GM21786 (cell line): ENCODE results near the gene FIGN.

Experiments
- ATAC-seq: cut with Tn5 transposase; IDR thresholded peaks from one replicate; pipeline ENCODE4 v1.9.1; 2021; ENCODE audit not compliant: unreplicated experiment

The FIGN gene

DNA sequence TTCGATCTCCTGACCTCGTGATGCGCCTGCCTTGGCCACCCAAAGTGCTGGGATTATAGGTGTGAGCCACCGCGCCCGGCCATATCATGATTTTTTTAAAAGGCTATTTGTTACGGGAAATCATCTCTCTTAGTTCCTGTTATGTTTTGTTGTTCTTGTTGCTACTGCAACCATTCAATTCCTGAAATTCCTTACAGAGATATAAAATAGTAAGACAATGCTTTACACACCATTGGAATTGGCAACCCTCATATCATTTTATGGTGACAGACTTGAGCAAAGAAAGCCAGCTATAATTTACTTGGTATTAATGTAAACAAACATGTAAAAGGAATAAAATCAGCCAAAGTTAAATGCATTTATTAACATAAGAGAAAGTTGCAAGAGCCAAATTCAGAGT is 163.0 kb downstream of the FIGN start:
- no peak for ATAC-seq

GRCh38 chr2:163571423-163572102 is 164.2 kb downstream of the FIGN start:
- no peak for ATAC-seq

DNA sequence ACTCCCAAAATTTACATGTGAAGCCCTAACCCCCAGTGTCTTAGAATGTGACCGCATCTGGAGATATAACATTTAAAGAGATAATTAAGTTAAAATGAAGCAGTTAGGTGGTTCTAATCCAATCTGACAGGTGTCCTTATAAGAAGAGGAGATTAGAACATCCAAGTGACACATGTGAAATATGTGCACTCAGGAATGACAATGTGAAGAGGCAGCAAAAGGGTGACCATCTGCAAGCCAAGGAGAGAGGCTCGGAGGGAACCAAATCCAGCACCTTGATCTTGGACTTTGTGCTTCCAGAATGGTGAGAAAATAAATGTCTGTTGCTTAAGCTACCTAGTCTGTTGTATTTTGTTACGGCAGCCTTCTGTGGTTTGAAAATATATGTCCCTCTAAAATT is 165.4 kb downstream of the FIGN start:
- ATAC-seq, result no peak

- ATAC-seq, result no peak
Observed at GRCh38 chr2:163565192-163565591, 170.6 kb downstream of the FIGN start.

- ATAC-seq, result no peak
Observed at GRCh38 chr2:163564236-163564635, 171.6 kb downstream of the FIGN start.

DNA sequence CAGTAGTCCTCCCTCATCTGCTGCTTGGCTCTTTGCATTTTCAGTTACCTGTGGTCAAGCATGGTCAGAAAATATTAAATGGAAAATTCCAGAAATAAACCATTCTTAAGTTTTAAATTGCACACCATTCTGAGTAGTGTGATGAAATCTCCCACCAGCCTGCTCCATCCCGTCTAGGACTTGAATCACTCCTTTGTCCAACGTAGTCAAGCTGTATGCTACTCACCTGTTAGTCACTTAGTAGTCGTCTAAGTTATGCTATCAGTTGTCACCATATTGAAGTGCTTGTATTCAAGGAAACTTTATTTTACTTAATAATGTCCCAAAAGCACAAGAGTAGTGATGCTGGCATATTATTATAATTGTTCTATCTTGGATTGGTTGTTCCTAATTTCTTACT is 172.5 kb downstream of the FIGN start:
- no peak for ATAC-seq

GRCh38 chr2:163558251-163559021 is 177.4 kb downstream of the FIGN start:
- ATAC-seq, result no peak

DNA sequence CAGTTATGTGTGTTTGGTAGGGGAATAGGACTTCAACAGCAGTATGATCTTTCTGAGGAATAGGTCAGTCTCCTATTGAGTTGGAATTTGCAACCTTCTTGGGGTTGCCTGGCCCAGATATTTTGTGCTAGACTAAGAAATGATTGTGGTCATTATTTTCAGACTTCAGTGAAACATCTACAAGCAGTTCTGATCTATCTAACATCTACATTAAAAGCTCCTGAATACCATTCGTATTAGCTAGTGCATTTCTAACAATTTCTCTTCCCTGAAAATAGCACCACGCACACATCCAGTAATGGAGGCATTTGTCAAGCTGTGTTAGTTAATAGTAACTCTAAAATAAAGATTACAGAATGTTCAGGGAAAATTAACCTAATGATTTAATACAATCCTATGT is 179.3 kb downstream of the FIGN start:
- no peak for ATAC-seq

GRCh38 chr2:163554864-163555263 is 180.9 kb downstream of the FIGN start:
- no peak for ATAC-seq

DNA sequence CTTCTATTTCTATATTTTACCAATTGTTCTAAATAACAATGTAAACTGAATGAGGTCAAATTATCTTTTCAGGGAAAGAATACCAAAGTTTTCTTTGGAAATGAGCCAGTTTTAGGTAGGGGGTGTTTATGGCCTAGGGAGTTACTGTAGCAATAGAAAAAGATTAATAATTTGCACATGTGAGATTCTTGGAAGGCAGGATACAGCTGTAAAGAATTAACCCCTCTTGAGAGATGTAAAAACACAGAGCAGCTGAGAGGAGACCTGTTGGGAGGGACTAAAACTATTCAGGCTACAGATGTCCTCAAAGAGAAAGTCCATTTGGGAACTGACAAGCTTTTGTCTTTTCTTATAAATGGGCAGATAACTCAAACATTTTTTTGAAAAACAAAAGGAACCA is 182.2 kb downstream of the FIGN start:
- ATAC-seq, result no peak

GRCh38 chr2:163552758-163553157 is 183.1 kb downstream of the FIGN start:
- no peak for ATAC-seq

DNA sequence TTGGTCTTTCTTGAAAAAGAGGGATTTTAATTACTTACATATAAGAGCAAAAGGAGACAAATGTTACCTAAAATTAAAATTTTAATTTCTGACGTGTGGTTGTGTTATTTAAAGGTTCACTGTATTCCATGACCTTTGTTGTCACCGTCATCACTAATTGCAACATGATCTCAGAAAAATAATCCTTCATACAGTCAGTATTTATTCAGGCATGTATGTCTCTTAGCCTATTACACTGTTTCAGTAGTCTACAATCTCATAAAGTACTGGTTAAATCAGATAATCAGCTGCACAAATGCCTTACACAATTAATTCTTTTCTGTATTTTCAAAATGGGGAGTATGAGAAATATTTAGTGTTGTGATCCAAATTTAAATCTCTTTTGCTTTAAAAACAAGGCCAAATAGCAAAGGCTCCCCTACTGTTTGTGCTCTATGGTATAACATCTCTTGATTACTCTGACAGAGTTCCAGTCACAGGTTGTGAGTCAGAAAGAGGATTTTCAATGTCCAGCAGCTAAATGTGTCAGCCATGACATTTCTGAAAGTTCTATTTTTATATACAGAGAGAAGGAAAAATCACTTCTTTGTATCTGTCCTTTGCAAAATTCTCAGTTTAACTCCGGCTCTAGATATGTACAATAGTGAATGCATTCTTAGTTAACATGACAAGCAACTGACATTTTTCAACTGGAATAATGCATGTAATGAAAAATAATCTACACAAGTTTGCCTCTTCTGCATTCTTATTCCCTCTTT is 184.0 kb downstream of the FIGN start:
- ATAC-seq, result no peak

DNA sequence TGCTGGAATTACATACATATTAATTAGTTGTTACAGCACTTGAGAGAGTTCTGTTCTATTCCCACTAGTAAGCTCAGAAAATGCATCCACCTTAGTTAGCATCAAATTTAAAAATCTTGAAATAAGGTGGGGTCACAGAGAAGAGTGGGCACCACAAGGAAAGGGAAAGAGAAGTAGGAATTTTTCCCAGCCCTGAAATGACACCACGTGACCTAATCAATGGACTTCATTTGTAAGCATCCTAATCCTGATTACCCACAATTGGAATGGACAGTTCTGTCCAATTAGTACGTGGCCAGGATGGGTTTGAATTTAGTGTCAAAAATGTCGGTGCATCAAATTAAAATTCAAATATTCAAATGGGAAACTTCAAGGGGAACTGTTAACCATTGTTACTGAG is 186.8 kb downstream of the FIGN start:
- ATAC-seq, result no peak
